ENCODE results near the gene COL5A1.

Gene COL5A1

GRCh38 chr9:134606951-134607731, 34.5 kb upstream of the COL5A1 start:
- DNase-seq (ENCODE audit: low read depth in 1 of 2, low spot score in 1 of 2) = no peak

- no peak for DNase-seq (ENCODE audit: low read depth in 1 of 2, low spot score in 1 of 2)
Observed at GRCh38 chr9:134607971-134608370, 33.6 kb upstream of the COL5A1 start.

GRCh38 chr9:134611046-134611445, 30.6 kb upstream of the COL5A1 start:
- DNase-seq (ENCODE audit: low read depth in 1 of 2, low spot score in 1 of 2) = no peak

GRCh38 chr9:134612309-134612708, 29.3 kb upstream of the COL5A1 start:
- DNase-seq (ENCODE audit: low read depth in 1 of 2, low spot score in 1 of 2) = no peak

- DNase-seq (ENCODE audit: low read depth in 1 of 2, low spot score in 1 of 2) = no peak
Observed at GRCh38 chr9:134612715-134613114, 28.9 kb upstream of the COL5A1 start.

GRCh38 chr9:134614256-134614655, 27.3 kb upstream of the COL5A1 start:
- DNase-seq (ENCODE audit: low read depth in 1 of 2, low spot score in 1 of 2) = no peak

GRCh38 chr9:134616341-134616740, 25.3 kb upstream of the COL5A1 start:
- DNase-seq (ENCODE audit: low read depth in 1 of 2, low spot score in 1 of 2) = no peak

GRCh38 chr9:134617246-134617645, 24.4 kb upstream of the COL5A1 start:
- no peak for DNase-seq (ENCODE audit: low read depth in 1 of 2, low spot score in 1 of 2)

- no peak for DNase-seq (ENCODE audit: low read depth in 1 of 2, low spot score in 1 of 2)
Observed at GRCh38 chr9:134617836-134618162, 23.8 kb upstream of the COL5A1 start.

- no peak for DNase-seq (ENCODE audit: low read depth in 1 of 2, low spot score in 1 of 2)
Observed at GRCh38 chr9:134618163-134618832, 23.3 kb upstream of the COL5A1 start.

GRCh38 chr9:134618833-134619447, 22.7 kb upstream of the COL5A1 start:
- no peak for DNase-seq (ENCODE audit: low read depth in 1 of 2, low spot score in 1 of 2)

- no peak for DNase-seq (ENCODE audit: low read depth in 1 of 2, low spot score in 1 of 2)
Observed at GRCh38 chr9:134619448-134619982, 22.1 kb upstream of the COL5A1 start.

- DNase-seq (ENCODE audit: low read depth in 1 of 2, low spot score in 1 of 2) = no peak
Observed at GRCh38 chr9:134619983-134620661, 21.5 kb upstream of the COL5A1 start.

- DNase-seq (ENCODE audit: low read depth in 1 of 2, low spot score in 1 of 2) = no peak
Observed at GRCh38 chr9:134620751-134621557, 20.6 kb upstream of the COL5A1 start.

GRCh38 chr9:134621558-134622110, 20.0 kb upstream of the COL5A1 start:
- DNase-seq (ENCODE audit: low read depth in 1 of 2, low spot score in 1 of 2) = no peak

GRCh38 chr9:134622896-134623257, 18.7 kb upstream of the COL5A1 start:
- no peak for DNase-seq (ENCODE audit: low read depth in 1 of 2, low spot score in 1 of 2)

GRCh38 chr9:134623258-134624066, 18.1 kb upstream of the COL5A1 start:
- no peak for DNase-seq (ENCODE audit: low read depth in 1 of 2, low spot score in 1 of 2)

GRCh38 chr9:134624137-134624591, 17.4 kb upstream of the COL5A1 start:
- no peak for DNase-seq (ENCODE audit: low read depth in 1 of 2, low spot score in 1 of 2)

- DNase-seq (ENCODE audit: low read depth in 1 of 2, low spot score in 1 of 2) = no peak
Observed at GRCh38 chr9:134624621-134625181, 16.9 kb upstream of the COL5A1 start.

Data from activated T-helper 1 cell treated with anti-CD3 and anti-CD28 coated beads, Interleukin-2, amount 50 U/mL, for 16 hours (primary cell).